CD4-positive, alpha-beta T cell treated with Interleukin-15 for 1 hour (primary cell): ENCODE data around the gene P3H3.
"Not testable (repeated sequence)": the region's sequence is repeated elsewhere in the genome, so short reads cannot be mapped to it uniquely, and the experiment has no call there.

Experiments used
- DNase-seq: peaks from one replicate; pipeline ENCODE4 v3.0.0-alpha.2; 2020

Gene P3H3

DNA sequence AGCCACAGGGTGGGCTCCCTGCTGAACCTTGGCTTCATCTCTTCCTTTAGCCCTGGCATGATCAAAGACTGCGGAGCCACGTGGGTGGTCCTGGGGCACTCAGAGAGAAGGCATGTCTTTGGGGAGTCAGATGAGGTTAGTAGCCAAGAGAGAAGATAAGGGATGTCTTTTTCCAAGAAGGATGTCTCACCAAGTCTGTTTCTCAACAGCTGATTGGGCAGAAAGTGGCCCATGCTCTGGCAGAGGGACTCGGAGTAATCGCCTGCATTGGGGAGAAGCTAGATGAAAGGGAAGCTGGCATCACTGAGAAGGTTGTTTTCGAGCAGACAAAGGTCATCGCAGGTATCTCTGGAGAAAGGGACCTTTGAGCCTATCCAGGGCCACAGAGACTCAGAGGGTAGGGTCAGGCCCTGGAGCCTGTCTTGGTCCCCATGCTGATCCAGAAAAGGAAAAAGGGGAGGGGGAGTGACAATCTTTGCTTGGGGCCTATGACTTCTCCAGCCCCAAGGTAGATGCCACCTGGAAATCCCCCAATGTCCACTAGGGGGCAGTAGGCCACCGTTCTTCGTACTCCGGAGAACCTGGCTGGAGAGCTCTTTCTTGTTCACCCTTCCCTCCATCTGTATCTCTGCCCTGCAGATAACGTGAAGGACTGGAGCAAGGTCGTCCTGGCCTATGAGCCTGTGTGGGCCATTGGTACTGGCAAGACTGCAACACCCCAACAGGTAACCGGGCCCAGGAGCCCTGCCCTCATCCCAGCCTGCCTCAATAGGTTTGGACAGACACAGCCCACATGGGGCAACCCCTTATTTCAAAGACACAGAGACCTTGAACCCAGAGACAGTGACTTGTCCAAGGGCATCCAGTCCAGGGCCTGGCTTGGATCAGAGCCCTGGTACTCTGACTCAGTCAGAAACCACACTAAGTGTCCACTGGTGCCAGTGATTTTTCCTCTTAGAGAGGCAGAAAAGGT lies 41.1 kb downstream of the P3H3 start:
- DNase-seq = peak; percentile 81

DNA sequence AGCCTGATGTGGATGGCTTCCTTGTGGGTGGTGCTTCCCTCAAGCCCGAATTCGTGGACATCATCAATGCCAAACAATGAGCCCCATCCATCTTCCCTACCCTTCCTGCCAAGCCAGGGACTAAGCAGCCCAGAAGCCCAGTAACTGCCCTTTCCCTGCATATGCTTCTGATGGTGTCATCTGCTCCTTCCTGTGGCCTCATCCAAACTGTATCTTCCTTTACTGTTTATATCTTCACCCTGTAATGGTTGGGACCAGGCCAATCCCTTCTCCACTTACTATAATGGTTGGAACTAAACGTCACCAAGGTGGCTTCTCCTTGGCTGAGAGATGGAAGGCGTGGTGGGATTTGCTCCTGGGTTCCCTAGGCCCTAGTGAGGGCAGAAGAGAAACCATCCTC lies 42.1 kb downstream of the P3H3 start:
- DNase-seq = not testable (repeated sequence)

DNA sequence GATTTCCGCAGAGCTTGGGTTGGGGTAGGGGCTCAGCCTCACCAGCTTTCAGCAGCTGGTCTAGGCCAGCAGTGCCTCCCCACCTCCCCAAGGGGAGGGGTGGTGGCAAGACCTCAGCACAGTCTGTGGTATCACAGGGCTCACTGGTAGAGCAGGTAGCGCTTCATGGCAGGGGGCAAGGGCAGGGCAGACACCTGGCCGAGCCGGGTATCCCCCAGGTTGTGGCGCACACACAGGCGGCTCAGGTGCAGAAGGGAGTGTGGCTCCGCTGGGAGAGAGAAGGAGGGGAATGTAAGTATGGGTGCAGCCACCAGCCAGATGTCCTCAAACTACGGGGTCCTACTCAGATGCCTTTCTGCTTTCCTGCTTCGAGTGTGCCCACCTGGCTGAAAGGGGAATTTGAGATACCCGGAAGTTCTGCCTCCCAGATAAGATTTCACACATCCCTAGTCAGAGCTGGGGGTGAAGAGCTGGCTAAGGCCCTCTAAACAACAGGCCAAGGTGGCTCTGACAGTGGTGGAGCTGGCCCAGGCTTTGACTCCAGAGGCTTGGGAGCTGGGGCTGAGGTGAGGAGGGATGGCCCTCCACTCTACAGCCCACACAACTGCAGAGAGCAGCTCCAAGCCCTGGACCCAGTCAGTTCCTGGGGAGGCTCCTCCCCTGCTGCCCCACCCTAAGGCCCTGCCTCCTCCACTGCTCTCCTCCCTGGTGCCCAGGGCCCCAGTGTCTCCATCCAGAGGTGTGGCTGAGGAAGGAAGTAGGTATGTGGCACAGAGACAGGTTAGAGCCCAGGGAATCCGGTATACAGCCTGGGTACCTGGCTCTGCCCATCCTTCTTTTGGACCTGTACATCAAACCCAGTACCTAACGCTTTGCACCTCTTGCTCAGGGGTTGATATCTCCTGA lies 43.1 kb downstream of the P3H3 start:
- DNase-seq = no peak

DNA sequence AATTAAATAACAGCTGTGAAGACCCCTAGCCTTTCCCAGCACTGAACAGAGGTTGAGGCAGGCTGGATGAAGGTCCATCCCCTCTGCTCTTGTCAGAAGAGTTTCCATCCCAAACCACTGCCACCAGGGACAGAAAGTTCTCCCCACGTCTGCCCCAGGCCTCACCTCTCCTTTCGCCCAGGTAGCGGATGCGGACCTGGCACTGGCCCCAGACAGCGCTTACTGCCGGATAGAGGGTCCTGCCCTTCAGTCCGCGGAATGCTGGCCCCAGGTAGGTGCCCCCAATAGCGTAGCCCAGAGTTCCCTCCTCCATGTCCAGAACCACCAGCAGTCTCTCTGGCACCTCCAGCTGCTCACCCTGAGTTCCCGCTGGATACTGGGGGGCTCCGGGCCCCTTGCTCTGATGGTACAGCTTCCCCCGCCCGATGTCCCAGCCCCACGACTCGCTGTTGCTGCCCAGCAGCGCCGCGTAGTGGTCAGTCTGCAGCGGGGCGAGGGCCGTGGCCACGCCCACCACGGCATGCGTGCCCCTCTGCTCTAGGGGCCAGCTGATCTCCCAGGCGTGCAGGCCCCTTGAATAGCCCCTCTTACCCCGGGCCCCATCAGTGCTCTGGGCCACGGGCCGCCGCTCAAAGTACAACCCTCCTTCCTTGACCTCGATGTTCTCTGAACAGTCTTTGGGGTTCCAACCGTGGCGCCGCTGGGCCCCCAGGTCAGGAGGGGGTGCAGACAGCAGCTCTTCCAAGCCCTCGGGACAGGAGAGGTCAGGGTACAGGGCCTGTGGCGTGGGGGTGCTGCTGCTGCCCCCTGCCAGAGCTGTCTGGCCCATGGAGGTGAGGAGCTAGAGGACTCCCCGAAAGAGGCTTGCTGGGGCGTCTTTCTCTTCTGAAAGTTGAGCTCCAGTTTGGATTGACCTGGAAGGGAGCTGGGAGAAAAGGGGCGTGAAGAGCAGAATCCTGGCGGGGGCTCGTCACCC lies 44.2 kb downstream of the P3H3 start:
- peak; percentile 84 for DNase-seq

DNA sequence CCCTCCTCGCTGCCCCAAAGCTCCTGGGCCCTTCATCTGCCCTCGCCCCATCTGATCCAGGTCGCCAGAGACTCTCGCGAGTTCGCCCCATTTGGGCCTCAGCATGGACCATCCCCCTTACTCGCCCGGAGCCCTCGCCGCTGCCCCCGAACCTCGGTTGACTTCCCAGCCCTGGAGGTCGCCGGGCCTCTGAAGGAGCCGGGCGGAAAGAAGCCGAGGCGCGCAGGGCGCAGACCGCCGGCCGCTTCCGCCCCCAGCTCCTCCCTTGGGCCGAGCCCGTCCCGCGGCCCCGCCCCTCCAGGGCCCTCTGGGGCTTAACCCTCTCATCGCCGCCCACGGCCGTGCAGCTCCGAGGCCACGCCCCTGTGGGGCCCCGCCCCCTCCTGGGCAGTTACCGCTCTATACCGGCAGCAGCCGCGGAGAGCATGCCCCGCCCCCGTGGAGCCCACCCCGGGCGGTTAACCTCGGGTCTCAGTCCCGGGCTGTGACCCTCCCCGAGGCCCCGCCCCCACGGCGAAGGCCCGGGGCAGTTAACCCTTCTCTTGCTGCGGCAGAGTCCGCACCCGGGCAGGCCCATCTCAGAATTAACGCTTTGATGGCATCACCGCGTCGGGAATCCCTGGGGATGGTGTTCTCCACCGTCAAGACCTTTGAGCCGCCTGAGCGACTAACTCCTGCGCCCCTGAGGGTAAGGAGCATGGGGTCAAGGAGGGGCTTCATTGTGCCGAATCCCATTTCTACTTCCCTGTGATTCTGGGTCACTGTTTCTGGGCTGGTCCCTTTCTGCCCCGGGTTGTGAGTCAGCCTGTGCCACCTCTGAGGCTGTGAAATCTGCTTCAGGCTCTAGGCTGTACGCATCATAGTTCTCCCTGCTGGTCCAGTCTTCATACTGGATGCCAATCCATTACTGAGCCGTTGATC lies 45.1 kb downstream of the P3H3 start, which contains the start of gene SPSB2:
Gene SPSB2, minus strand, starts transcription at position 210 of the 921 bp plus-strand sequence. CDS start 402 bp downstream, outside the sequence.
- DNase-seq = peak; percentile 98

DNA sequence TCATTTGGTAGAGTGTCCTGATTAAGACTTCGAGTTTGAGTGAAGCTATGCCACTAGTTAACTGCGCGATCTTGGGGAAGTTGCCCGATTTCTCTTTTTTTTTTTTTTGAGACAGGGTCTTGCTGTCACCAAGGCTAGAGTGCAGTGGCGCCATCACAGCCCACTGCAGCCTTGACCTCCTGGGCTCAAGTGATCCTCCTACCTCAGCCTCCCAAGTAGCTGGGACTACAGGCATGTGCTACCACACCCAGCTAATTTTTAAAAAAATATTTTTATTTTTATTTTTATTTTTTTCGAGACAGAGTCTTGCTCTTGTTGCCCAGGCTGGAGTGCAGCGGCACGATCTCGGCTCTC lies 45.8 kb downstream of the P3H3 start:
- DNase-seq = not testable (repeated sequence)

DNA sequence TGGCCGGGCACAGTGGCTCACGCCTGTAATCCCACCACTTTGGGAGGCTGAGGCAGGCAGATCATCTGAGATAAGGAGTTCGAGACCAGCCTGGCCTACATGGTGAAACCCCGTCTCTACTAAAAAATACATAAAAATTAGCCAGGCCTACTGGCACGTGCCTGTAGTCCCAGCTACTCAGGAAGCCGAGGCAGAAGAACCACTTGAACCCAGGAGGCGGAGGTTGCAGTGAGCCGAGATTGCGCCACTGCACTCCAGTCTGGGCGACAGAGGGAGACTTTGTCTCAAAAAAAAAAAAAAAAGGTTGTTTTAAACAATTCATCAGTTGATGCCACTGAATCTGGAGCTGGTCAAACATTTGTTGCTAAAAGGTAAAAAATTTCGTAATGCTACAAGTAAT lies 51.6 kb downstream of the P3H3 start:
- DNase-seq = not testable (repeated sequence)

DNA sequence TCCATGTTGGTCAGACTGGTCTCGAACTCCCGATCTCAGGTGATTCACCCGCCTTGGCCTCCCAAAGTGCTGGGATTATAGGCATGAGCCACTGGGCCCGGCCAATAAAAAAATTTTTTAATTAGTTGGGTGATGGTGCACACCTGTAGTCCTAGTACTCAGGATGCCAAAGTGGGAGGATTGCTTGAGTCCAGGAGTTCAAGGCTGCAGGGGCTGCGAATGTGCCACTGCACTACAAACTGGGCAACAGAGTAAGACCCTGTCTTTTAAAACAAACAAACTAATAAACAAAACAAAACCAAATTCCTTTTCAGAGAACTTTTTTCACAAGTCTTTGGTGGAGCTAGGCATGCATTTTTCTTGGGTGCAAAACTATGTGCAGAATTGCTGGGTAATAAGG lies 55.0 kb downstream of the P3H3 start:
- no peak for DNase-seq

DNA sequence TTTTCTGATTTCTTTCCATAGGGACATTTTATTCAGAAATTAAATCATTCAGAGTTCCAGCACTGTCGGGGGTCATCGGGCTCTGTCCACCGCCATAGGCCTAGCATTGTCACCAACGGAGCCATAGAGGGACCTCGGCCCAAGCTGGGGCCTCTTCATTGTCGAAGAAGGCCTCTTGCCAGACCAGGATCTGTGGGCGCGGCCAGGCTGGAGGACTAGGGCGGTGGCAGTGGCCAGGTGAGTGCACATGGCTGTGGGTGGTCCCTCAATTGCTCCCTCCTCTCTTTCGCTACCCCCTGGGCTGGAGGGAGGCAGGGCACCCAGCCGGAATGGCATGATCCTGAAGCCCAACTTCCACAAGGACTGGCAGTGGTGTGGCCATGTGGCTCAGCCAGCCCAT lies 55.5 kb downstream of the P3H3 start:
- no peak for DNase-seq

DNA sequence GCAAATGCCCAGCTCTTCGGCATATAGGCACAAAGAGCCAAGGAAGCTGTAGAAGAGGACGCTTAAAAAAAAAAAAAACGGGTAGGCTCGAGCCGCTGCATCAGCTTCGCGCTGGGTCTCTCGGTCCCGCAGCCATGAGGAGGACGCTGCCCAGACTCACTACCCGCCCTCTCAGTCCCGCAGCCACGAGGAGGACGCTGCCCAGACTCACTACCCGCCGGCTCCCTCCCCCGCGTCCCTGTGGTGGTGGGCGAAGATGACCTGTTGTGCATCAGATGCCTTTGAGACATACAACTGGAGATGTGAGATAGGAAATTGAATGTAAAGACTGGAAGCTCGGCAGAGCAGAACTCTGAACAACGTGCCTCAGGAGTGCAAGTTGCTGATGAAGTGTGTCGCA lies 56.3 kb downstream of the P3H3 start:
- no peak for DNase-seq

DNA sequence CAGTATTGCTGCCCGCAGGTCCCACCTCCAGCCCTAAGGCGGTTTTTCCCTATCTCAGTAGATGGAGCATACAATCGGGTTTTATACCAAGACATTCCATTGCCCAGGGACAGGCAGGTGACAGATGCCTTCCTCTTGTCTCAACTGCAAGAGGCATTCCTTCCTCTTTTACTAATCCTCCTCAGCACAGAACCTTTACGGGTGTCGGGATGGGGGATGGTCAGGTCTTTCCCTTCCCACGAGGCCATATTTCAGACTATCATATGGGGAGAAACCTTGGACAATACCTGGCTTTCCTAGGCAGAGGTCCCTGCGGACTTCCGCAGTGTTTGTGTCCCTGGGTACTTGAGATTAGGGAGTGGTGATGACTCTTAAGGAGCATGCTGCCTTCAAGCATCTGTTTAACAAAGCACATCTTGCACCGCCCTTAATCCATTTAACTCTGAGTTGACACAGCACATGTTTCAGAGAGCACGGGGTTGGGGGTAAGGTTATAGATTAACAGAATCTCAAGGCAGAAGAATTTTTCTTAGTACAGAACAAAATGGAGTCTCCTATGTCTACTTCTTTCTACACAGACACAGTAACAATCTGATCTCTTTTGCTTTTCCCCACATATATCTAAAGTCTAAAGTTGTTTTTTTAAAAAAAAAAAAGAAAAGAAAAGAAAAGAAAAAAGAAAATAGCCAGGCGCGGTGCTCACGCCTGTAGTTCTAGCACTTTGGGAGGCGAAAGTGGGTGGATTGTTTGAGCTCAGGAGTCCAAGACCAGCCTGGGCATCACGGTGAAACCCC lies 58.2 kb downstream of the P3H3 start:
- DNase-seq = not testable (repeated sequence)

DNA sequence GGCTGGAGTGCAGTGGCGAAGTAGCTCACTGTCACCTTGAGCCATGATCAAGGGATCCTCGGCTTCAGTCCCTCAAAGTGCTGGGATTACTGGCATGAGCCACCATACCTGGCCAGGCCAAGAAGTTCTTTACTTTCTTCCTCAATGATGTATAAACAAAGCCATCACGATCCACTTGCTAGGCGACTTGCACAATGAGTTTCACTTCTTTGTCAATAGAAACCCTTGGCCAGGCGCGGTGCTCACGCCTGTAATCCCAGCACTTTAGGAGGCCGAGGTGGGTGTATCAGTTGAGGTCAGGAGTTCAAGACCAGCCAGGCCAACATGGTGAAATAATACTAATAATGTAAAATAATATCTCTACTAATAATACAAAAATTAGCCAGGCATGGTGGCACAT lies 59.3 kb downstream of the P3H3 start:
- peak; percentile 29 for DNase-seq

DNA sequence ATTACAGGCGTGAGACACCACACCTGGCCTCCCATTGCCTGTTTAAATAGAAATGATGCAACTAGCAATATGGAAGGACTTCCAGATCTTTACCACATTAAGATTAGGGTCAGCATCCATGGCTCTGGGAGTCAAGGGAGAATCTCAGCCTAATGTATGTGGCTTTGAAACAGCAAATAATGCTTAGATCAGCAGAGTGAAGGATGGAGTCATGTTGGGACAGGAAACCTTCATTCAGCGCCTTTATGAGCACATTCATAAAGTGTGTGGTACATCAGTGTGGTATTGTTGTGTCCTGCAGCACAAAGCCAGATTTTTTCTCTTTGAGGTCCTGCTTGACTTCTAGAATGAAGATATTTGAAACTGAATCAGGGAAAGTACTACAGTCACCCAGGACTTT lies 60.2 kb downstream of the P3H3 start:
- DNase-seq = no peak

DNA sequence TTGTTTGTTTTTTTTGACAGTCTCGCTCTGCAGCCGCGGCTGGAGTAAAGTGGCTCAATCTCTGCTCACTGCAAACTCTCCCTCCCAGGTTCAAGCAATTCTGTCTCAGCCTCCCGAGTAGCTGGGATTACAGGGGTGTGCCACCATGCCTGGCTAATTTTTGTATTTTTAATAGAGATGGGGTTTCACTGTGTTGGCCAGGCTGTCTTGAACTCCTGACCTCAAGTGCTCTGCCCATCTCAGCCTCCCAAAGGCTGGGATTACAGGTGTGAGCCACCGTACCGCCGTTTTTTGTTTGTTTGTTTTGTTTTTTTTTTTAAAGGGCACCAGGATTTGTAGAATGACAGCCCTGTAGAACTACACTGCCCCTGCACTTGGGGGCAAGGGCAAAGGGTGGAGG lies 60.6 kb downstream of the P3H3 start:
- DNase-seq = not testable (repeated sequence)
